Measurements from ENCODE around the gene KCNK15.

KCNK15 gene

DNA sequence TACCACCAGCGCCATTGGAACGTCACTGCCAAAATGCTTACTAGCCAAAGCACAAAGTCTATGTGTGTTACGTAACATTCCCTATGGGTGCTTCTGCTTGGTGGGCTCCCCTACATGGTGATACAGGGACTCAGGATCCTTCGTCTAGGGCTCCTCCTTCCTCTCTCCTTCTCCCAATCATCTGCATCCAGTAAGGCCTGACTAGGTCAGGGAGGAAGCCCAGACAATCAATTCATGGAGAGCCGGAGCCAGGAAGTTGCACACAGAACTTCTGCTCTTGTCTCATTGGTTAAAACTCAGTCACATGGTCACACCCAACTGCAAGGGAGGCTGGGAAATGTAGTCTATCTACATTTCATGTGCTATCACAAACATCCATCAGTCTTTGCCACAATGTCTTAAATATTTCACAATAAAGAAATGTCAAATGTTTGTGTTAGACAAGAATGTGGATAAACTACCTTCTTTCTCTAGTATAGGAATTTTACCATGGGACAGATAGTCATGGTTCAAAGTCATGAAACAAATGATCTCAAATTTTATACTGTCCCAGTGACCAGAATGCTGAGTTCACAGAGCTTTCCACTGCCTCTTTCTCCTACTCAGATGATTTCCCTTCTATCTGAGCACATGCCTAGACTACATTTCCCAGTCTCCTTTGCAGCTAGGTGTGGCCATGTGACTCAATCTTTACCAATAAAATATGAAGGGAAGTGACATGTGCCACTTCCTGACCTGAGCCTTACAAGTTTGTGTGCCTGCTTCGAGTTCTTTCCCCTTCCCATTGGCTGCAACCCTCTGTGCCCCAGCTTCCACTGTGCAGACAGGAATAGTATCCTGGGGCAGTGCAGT lies 9.3 kb upstream of the KCNK15 start:
- peak; percentile 41 for DNase-seq (ENCODE audit: low spot score)

DNA sequence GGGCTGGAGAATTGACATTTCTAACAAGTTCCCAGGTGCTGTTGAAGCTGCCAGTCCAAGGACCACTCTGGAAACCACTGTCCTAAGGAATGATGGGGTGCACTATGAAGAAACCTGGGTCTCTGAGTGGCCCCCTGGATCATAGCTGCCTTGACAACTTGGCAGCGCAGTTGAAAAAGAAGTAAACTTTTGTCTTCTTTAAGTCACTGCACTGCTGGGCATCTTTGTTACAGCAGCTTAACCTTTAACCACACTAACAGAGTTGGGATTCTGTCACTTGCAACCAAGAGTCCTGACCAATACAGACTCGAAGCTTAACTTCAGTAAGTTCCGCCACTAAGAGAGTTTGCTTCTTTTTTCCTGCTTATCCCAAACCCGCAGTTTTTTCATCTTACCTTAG lies 8.5 kb upstream of the KCNK15 start:
- no peak for DNase-seq (ENCODE audit: low spot score)

DNA sequence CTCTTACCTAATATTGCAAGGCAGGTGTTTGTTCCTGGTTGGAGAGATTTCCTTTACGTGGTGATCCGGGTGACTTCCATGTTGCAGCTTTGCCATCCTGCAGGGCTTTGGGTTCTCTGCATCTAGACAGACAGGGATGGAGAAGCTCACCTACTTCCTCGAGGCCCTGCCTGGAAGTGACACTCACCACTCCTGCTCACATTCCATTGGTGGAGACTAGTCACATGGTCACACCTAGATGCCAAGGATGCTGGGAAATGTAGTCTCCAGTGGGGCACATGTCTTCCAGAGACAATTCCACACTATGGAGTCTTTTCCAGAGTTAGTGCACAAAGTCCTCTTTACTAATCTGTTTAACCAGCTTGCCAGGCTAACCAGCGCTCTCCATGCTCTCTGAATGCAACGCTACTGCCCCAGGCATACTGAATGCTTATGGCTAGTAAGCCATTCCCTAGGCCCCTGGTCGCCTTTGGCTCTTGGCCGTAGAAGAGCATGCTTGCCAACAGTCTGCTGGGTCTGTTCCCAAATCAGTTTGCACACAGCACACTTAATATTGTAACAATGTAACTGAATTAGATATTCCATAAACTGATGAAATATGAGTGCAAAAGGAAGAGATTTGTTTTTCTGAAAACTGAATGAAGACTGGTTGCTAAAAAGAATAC lies 6.7 kb upstream of the KCNK15 start:
- peak; percentile 46 for DNase-seq (ENCODE audit: low spot score)

DNA sequence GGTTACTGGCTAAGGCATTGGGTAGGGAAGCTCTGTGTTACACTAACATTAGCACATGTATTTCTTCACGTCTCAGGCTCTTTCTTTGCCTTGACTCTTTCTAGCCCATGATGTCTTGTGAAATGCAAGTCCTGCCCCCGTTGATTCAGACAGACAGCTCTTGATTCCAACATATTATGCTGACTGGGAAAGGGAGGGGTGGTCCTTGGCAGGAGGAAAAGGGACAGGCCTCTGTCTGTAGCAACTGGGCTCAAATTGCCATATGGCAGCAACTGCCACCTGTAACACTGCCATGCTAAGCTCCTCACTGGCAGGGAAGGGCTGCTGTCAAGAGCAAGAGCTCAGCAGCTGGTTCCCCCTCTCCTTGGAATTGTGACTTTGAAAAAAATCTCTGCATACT lies 5.7 kb upstream of the KCNK15 start:
- no peak for DNase-seq (ENCODE audit: low spot score)

DNA sequence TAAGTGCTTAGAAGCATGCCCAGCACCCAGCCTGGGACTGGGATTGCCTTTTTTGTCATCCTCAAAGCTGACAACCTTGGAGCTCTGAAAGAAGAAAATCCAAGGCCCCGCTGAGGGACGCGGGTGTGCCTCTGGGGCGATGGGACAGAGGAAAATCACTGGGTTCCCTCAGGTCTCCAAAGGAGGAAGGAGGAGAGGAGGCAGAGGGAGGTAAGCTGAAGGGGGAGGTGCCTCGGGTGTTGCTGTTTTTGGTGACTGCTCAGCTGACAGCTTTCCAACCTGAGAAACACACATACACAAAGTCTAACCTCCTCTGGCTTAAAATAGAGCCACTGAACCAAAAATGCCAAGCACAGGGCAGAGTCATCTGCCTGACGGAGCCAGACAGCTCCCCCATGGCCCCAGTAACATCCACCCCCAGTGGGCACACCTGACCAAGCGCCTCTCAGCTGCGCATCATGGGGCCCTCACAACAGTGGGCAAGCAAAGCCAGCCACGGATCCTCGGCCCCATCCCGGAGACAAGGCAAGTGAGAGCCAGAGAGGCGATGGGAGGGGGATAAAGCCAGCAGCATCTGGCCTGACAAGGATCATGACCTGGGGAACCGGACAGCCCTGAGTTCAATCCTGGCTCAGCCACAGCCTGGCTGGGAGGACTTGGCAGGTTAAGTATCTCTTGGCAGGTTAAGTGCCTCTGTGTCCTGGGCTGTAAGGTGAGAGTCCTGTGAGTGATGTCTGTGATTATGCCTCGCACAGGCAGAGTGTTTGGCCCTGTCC lies 3.2 kb upstream of the KCNK15 start:
- no peak for DNase-seq (ENCODE audit: low spot score)

DNA sequence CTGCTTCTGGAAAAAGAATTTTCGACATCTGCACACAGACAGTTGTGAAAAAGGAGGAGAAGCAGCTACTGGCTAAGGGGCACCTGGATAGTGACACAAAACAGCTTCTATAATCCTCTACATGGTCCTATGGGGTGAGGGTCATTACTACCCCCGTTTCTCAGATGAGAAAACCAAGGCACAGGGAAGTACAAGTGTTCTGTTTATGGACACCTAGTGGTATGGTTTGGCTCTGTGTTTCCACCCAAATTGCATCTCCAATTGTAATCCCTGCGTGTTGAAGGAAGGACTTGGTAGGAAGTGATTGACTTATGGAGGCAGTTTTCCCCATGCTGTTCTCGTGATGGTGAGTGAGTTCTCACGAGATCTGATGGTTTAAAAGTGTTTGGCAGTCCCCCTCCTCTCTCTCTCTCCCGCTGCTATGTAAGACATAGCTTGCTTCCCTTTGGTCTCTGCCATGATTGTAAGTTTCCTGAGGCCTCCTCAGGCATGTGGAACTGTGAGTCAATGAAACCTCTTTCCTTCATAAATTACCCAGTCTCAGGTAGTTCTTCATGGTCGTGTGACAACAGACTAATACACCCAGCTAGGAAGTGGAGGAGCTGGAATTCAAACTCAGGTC lies 2.5 kb upstream of the KCNK15 start:
- no peak for DNase-seq (ENCODE audit: low spot score)

DNA sequence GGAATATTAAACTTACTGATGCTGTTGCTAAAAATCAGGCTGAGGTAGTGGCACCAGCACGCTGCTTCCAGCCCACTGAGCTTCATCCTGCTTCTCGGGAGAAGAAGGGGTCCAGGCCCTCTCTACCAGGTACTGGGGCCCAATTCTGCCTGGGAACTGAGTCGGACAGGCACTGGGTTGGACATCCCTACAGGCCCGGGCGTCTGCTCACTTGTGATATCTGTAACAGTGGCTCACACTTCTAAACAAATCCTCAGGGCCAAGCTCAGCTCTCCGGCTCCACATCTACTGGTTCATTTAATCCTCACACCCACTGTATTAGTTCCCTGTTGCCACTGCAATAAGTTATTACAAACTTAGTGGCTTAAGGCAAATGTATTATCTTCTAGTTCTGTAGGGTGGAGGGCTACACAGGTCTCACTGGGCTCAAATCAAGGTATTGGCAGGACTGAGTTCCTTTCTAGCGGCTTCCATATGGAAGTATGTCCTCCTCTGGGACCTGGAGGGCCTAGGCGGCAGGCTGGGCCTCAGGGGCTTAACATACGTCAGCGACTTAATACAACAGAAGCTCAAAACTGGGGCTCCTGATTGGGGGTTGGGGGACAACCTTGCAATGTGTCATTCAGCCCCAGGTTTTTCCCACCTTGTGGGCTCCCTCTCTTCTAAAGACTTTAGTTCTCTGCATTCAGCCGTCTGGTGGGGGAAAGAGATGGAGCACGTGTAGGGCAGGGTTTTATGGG lies 1.6 kb upstream of the KCNK15 start:
- no peak for DNase-seq (ENCODE audit: low spot score)

DNA sequence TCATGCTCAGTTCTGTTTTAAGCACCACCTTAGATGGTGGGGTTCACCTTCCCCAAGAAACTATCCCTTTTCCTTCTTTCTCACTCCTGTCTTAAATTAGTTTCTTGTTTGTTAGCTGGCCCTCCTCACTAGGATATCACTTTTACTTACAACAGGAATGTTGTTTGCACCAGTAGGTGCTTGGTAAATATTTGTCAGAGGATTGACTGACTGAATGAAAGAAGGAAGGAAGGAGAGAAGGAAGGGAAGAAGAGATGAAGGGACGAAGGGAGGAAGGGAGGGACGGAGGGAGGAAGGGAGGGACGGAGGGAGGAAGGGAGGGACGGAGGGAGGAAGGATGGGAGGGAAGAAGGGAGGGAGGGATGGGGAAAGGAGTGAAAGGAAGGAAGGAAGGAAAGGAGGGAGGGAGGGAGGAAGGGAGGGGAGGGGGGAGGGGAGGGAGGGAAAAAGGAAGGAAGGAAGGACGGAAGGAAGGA lies 505 bp upstream of the KCNK15 start:
- DNase-seq (ENCODE audit: low spot score): no peak

DNA sequence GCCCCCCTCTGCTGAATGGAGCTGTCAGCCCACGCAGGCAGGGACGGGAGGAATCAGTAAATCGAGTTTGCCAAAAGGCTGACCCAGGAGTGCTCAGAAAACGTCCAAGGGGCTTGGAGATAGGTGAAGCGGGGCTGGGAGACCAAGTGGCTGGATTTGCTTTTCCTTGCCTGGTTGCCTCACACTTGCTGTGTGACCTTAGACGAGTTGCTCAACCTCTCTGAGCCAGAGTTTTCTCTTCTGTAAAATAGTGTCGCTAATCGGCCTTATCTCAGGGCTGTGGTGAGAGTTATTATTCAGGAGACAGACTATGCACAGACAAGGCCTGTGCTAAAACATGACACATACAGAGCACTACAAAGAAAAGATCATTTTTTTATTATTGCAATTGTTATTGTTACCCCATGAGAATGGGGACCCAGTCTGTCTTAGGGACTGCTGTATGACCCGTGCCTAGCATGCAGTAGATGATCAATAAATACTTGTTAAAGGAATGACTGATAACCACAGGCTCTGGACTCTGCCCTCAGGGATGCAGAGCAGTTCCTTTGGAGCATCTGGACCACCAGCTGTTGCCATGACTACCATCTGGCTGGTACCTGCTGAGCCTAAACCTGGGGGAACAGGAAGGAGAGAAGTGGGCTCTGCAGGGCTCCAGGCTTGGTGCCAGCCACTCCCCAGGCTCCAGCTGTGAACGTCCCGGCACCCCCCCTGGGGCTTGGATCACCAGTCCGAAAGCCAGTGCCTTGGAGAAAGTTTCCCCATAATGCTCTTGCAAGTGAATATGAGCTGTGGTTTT lies 901 bp downstream of the KCNK15 start:
- no peak for DNase-seq (ENCODE audit: low spot score)

DNA sequence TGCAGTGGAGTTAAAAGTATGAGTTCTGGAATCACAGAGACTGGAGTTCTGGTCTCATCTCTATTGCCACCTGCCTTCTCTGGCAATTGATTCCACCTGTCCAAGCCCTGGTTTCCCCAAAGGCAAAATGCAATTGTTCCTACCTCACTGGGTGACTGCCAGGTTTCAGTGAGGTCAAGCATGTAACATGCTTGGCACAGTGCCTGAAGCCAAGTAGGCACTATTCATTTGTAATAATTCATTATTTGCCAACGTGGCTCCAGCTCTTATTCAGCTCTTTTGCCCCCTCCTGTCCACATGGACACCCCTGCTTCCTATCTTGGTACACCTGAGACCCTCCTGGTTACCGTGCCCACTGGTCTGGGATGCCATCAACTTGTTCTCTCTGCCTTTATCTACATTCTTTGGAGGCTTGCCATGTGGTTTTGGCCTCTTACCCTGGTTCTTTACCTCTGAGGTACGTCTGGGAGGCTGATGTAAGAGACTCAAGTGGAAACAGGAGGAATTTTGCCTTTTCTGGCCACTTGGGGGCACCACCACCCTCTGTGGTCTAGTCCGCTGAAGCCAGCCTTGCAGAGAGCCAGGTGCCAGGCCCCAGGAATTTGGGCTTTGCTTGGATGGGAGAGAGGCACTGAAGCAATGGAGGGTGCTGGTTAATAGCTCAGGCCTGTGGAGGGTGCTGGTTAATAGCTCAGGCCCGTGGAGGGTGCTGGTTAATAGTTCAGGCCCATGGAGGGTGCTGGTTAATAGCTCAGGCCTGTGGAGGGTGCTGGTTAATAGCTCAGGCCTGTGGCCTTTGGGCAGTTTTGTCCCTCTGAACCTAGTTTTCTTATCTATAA lies 1.7 kb downstream of the KCNK15 start:
- DNase-seq (ENCODE audit: low spot score): peak; percentile 42

DNA sequence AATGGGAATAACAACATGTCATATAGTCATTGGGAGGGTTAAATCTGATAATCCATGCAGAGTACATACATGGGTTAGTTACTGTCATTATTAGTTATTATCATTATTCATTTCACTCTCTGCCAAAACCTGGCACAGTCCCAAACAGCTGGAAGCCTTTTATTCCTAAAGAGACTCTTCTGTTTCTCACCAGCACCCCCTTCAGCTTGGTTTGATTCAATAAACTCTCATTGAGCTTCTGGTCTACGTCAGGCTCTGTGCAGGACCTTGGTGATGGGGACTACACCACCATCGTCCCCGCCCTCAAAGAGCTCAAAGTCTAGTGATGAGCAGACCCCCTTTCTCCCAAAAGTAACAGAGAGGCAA lies 2.3 kb downstream of the KCNK15 start:
- DNase-seq (ENCODE audit: low spot score): no peak

DNA sequence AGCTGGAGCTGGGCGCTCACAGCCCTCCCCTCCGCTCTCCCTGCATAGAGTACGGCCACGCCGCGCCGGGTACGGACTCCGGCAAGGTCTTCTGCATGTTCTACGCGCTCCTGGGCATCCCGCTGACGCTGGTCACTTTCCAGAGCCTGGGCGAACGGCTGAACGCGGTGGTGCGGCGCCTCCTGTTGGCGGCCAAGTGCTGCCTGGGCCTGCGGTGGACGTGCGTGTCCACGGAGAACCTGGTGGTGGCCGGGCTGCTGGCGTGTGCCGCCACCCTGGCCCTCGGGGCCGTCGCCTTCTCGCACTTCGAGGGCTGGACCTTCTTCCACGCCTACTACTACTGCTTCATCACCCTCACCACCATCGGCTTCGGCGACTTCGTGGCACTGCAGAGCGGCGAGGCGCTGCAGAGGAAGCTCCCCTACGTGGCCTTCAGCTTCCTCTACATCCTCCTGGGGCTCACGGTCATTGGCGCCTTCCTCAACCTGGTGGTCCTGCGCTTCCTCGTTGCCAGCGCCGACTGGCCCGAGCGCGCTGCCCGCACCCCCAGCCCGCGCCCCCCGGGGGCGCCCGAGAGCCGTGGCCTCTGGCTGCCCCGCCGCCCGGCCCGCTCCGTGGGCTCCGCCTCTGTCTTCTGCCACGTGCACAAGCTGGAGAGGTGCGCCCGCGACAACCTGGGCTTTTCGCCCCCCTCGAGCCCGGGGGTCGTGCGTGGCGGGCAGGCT lies 4.6 kb downstream of the KCNK15 start:
- no peak for DNase-seq (ENCODE audit: low spot score)

DNA sequence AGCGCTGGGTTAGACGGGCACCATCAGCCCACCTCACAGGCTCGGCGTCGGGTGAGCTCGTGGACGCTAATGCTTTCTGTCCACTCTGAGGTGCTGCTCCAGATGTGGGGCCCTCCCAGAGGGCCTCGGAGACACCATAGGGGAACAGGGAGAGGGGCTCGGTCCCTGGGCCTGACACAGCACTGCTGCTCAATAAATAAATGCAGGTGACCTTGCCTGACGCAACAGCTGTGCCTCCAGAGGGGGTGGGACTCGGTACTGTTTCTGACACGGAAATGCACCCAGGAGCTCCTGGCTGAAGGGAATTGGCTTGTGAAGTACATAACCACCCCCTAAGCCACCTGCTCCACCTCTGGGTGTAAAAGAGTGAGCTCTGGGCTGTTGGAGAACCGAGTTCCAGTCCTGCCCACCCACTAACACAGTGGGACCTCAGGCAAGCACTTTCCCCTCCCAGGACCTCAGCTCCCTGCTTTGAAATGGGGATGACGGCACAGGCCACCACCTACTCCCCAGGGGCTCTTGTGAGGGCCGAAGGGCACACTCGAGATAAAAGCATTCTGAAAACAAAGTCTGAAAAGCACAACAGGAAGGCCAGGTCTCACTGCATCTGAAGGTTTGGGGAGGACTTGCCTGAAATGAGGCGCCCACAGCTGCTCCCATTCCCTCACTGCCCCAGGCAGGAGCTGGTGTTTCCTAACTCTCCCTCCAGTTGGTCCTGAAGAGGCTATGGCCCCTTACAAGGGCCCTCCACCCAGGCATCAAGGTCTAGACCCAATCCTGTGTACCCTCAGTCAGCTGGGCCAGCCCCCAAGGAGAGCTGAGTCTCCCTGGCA lies 6.7 kb downstream of the KCNK15 start:
- DNase-seq (ENCODE audit: low spot score): no peak

DNA sequence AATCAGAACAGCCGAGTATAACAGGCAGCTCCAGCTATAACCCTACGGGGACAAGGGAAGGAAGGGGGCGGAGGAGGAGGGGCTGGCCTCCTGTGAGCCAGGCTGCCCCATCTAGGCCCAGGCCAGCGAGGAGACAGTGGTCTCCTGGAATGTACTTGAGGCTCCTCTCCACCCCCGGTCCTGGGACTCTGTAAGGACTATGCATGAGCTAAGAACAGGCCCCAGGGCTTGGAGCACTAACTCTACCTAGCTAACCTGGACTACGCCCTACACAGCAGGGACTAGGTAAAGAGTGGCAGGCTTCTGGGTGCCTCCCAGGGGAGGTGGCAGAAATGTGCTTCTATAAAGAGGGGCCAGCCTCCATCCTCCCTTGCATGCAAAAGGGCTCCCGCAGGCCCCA lies 8.9 kb downstream of the KCNK15 start:
- no peak for DNase-seq (ENCODE audit: low spot score)

DNA sequence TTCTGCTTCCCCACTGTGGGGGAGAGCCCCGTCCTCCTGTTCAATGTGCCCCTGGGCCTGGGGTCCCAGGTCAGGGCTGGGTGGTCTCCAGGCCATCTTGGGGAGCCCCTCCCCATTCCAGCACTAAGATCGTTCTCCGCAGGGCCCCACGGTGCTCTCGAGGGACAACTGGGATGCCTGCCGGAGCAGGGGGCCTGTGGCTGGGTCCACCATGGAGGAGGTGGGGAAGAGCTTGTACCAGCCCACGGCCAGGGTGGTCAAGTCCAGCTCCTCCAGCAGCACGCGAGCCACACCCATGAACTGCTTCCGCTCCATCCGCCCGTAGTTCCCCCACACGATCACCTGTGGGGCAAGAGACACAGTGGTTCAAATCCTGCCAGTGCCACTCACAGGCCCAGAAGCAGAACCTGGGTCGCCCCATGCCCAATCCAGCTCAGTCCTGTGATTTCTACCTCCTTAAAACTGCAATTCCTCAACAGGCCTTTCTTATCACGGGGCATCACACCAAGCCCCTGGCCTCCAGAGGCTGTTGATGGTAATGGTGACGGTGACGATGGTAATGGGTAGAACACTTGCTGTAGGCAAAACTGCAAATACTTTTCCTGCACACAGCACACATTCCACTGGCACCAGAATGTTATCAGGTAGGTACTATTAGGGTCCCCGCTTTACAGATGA lies 10.5 kb downstream of the KCNK15 start:
- DNase-seq (ENCODE audit: low spot score): no peak

DNA sequence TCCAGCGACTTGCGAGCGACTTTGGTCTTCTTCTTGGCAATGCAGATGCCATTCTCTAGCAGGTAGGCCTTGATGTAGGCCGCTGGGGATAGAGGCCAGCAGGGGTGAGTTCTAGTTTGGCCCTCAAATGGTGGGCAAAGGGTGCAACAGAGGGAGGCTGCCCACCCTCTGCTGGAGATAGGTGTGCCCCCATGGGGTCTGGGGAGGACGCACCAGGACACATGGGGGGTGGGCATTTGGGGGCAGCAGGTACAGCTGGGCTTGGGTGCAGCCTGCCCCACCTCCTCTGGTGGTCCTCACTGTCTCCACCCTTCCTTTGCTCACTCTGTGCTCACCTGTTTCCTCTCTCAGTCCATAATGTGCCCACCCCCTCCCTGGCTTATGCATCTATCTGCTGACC lies 11.3 kb downstream of the KCNK15 start:
- DNase-seq (ENCODE audit: low spot score): no peak

DNA sequence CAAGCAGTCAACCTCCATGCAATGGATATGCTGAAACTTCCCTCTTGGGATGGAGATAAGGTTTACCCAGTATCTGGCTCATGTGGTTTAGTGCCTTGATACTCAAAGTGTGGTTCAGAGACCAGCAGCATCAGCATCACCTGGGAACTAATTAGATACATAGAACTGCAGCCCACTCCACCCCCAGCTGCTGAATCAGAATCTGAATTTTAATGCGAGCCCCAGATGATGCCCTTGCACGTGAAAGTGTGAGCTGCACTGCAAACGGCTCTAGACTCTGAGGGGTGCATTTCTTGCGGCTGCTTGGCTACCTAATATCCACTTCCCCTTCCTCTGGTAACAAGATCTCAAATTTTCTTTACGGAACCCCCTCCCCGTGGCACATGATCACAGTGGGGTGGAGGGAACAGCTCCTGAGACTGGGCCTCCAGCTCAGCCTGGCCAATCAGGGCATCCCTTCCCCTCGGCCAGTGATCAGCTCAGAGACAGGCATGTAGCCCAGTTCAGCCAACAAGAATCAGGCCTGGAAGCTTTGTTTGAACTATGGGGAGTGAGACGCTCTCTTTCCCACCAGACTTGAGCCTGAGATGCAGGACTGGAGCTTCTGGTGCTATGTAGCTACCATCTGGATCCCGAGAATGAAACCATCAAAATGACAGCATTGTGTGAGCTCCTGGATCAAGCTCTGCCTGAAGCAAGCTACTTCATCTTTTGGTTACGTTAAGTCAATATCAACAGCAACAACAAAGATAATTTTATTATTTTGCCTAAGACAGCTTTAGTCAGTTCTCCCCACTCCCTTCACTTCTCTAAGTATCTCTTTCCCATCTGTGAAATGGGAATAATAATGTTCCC lies 12.8 kb downstream of the KCNK15 start:
- no peak for DNase-seq (ENCODE audit: low spot score)
